Epithelial cell of proximal tubule (primary cell): ENCODE results near the gene GRIN3A. TPM values are rescaled to one million over a fixed set of nuclear protein-coding genes. Genes with fewer than 3 reads are reported as not detected.
"Not testable (repeated sequence)": the region's sequence is repeated elsewhere in the genome, so short reads cannot be mapped to it uniquely, and the experiment has no call there.

Experiments used
- DNase-seq: peaks from one replicate; pipeline ENCODE4 v3.0.0-alpha.2; 2011; ENCODE audit warnings: low read depth
- H3K4me3 ChIP-seq: 2 replicates; pipeline ENCODE4 v1.5.1; 2011; ENCODE audit warnings: low read depth, mild to moderate bottlenecking, low read length
- CTCF ChIP-seq: conservative IDR thresholded peaks from 2 replicates; pipeline ENCODE4 v1.5.1; 2012; ENCODE audit warnings: low read depth, mild to moderate bottlenecking, low read length
- total RNA-seq: library from RNA; depleted of rRNA; stranded (reverse); fragments of >200 nt; gene quantifications from 2 replicates; pipeline ENCODE4 v1.2.3, GENCODE V29; 2015

Gene GRIN3A
- total RNA-seq, 1 donor from 2014 or later, result not detected

GRCh38 chr9:101561740-101562139, 176.7 kb downstream of the GRIN3A start:
- no peak overlapping the region for H3K4me3 ChIP-seq
- DNase-seq, result no peak
- TF ChIP-seq CTCF, result no peak

- peak; percentile 19 for TF ChIP-seq CTCF
- H3K4me3 ChIP-seq, DNase-seq: not testable (repeated sequence)
These were observed 188.9 kb downstream of the GRIN3A start for GRCh38 chr9:101549472-101550098.

GRCh38 chr9:101543098-101543735, 195.2 kb downstream of the GRIN3A start:
- no peak overlapping the region for H3K4me3 ChIP-seq
- TF ChIP-seq CTCF, result no peak
- no peak for DNase-seq

GRCh38 chr9:101540069-101540468, 198.4 kb downstream of the GRIN3A start:
- no peak overlapping the region for H3K4me3 ChIP-seq
- no peak for TF ChIP-seq CTCF
- DNase-seq, result no peak

GRCh38 chr9:101536938-101537337, 201.5 kb downstream of the GRIN3A start:
- DNase-seq, result no peak
- H3K4me3 ChIP-seq, result no peak overlapping the region
- no peak for TF ChIP-seq CTCF

- DNase-seq, result no peak
- H3K4me3 ChIP-seq, result no peak overlapping the region
- no peak for TF ChIP-seq CTCF
These were observed 202.1 kb downstream of the GRIN3A start for GRCh38 chr9:101536351-101536750.
